Measurements from ENCODE around the gene MACC1.
A peak's percentile ranks its signal among the peaks of the same experiment; 100 is the strongest.

MACC1 gene

DNA sequence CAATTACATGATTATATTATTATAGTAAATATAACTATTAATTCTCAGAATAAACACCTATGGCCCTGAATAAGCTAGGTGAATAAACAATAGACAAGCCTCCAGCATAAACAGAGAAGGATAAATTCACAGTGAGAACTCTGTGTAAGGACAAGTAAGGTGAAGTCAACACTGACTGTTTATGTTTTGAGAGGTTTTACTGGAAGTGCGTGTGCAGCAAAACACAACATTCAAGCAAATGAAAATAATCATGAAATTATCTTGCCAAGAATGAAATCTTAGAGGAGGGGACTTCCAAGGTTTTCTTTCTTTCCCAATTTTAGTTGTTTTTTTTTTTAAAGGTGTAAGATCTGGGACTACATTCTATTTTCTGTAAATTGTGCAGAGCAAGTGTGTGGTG is 112.5 kb downstream of the MACC1 start:
- H3K9me3 ChIP-seq (ENCODE audit: control insufficient read depth, insufficient read depth, low read depth, low read length), result no peaks in the 10 kb centered on the region
- peaks cover 29% of the 10 kb centered on the region for H3K4me1 ChIP-seq (ENCODE audit: control insufficient read depth, insufficient read depth, low read length)
- H3K27ac ChIP-seq (ENCODE audit: low read depth, low read length), result no peak overlapping the region
- H3K9ac ChIP-seq (ENCODE audit: low read length), result no peak overlapping the region
- no peak overlapping the region for H3K4me3 ChIP-seq (ENCODE audit: low read depth, low read length)
- H3K27me3 ChIP-seq (ENCODE audit: control insufficient read depth, insufficient read depth, low read length), result no peaks in the 10 kb centered on the region
- H3K36me3 ChIP-seq (ENCODE audit: control insufficient read depth, insufficient read depth, low read length), result peaks cover 47% of the 10 kb centered on the region

DNA sequence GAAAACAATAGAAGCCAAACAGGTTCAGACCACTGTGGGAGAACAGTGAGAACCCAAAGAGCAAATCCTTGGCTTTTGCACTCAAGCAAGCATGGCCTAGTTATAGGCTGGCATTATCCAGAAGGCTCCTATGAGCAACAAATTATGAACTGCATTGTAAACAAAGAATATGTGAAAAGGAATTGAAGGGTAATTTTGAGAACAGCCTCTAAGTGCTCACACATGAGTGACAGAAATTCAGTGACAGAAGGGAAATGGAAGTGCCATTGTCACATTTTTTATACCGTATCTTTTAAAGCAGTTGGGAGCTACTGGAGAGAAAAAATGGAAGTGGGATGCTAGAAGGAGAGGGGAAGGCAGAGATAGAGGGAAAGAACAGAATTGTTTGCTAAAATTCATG is 114.2 kb downstream of the MACC1 start:
- H3K9ac ChIP-seq (ENCODE audit: low read length), result no peak overlapping the region
- no peak overlapping the region for H3K4me3 ChIP-seq (ENCODE audit: low read depth, low read length)
- peaks cover 47% of the 10 kb centered on the region for H3K36me3 ChIP-seq (ENCODE audit: control insufficient read depth, insufficient read depth, low read length)
- no peaks in the 10 kb centered on the region for H3K27me3 ChIP-seq (ENCODE audit: control insufficient read depth, insufficient read depth, low read length)
- peaks cover 25% of the 10 kb centered on the region for H3K4me1 ChIP-seq (ENCODE audit: control insufficient read depth, insufficient read depth, low read length)
- H3K27ac ChIP-seq (ENCODE audit: low read depth, low read length), result no peak overlapping the region
- no peaks in the 10 kb centered on the region for H3K9me3 ChIP-seq (ENCODE audit: control insufficient read depth, insufficient read depth, low read depth, low read length)

DNA sequence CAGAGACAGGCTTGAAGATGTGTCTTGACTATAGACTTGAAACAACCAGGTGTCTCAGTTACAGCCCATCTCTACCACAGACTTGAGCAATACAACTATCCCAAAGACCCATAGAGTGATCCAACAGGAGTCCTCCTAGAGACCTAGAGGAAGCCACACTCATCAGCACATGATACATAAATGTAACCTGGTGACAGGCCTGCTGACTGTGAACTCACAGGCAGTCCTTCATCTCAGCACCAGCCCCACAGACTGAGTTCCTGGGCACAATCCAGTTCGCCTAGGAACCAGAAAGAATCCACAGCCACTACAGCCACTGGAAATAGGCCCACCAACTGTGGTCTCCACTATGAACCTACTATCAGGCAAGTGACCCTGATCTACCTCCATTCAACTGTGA is 121.3 kb downstream of the MACC1 start:
- Histone ChIP-seq H3K36me3 (ENCODE audit: control insufficient read depth, insufficient read depth, low read length) (peaks cover 19% of the 10 kb centered on the region), H3K27ac (ENCODE audit: low read depth, low read length) (no peak overlapping the region), H3K4me1 (ENCODE audit: control insufficient read depth, insufficient read depth, low read length) (peaks cover 13% of the 10 kb centered on the region), H3K27me3 (ENCODE audit: control insufficient read depth, insufficient read depth, low read length) (no peaks in the 10 kb centered on the region), H3K9me3 (ENCODE audit: control insufficient read depth, insufficient read depth, low read depth, low read length) (peaks cover 8% of the 10 kb centered on the region; the same call in 1 of the 2 replicates), H3K4me3 (ENCODE audit: low read depth, low read length) (no peak overlapping the region), H3K9ac (ENCODE audit: low read length) (no peak overlapping the region)

GRCh38 chr7:20095436-20095835 is 121.7 kb downstream of the MACC1 start:
- peaks cover 8% of the 10 kb centered on the region; the same call in 1 of the 2 replicates for H3K9me3 ChIP-seq (ENCODE audit: control insufficient read depth, insufficient read depth, low read depth, low read length)
- peaks cover 15% of the 10 kb centered on the region for H3K4me1 ChIP-seq (ENCODE audit: control insufficient read depth, insufficient read depth, low read length)
- H3K4me3 ChIP-seq (ENCODE audit: low read depth, low read length), result no peak overlapping the region
- H3K27ac ChIP-seq (ENCODE audit: low read depth, low read length), result no peak overlapping the region
- H3K9ac ChIP-seq (ENCODE audit: low read length), result no peak overlapping the region
- peaks cover 16% of the 10 kb centered on the region for H3K36me3 ChIP-seq (ENCODE audit: control insufficient read depth, insufficient read depth, low read length)
- H3K27me3 ChIP-seq (ENCODE audit: control insufficient read depth, insufficient read depth, low read length), result no peaks in the 10 kb centered on the region

- peaks cover 2% of the 10 kb centered on the region; the same call in 1 of the 2 replicates for H3K9me3 ChIP-seq (ENCODE audit: control insufficient read depth, insufficient read depth, low read depth, low read length)
- H3K4me3 ChIP-seq (ENCODE audit: low read depth, low read length), result no peak overlapping the region
- no peaks in the 10 kb centered on the region for H3K27me3 ChIP-seq (ENCODE audit: control insufficient read depth, insufficient read depth, low read length)
- peak overlapping the region; percentile 41 for H3K27ac ChIP-seq (ENCODE audit: low read depth, low read length)
- H3K36me3 ChIP-seq (ENCODE audit: control insufficient read depth, insufficient read depth, low read length), result peaks cover 35% of the 10 kb centered on the region
- no peak overlapping the region for H3K9ac ChIP-seq (ENCODE audit: low read length)
- peaks cover 34% of the 10 kb centered on the region for H3K4me1 ChIP-seq (ENCODE audit: control insufficient read depth, insufficient read depth, low read length)
Measured at GRCh38 chr7:20089431-20089830, 127.8 kb downstream of the MACC1 start.

- no peak overlapping the region for H3K27ac ChIP-seq (ENCODE audit: low read depth, low read length)
- no peak overlapping the region for H3K4me3 ChIP-seq (ENCODE audit: low read depth, low read length)
- H3K9me3 ChIP-seq (ENCODE audit: control insufficient read depth, insufficient read depth, low read depth, low read length), result no peaks in the 10 kb centered on the region
- H3K27me3 ChIP-seq (ENCODE audit: control insufficient read depth, insufficient read depth, low read length), result no peaks in the 10 kb centered on the region
- peaks cover 54% of the 10 kb centered on the region for H3K4me1 ChIP-seq (ENCODE audit: control insufficient read depth, insufficient read depth, low read length)
- no peak overlapping the region for H3K9ac ChIP-seq (ENCODE audit: low read length)
- peaks cover 43% of the 10 kb centered on the region for H3K36me3 ChIP-seq (ENCODE audit: control insufficient read depth, insufficient read depth, low read length)
Measured at GRCh38 chr7:20085086-20085485, 132.1 kb downstream of the MACC1 start.
